HCT116 (cell line): ENCODE measurements around the gene CDH22. TPM values are rescaled to one million over a fixed set of nuclear protein-coding genes. Genes with fewer than 3 reads are reported as not detected.

Source experiments
- ATAC-seq: fragments of 200-7000 bp; cut with Tn5 transposase; 2 replicates; pipeline ENCODE4 v1.9.1; 2020; ENCODE audit warnings: mild to moderate bottlenecking, moderate library complexity
- BruUV-seq: library from RNA; stranded (reverse); fragments of 400-500 nt; replicated peaks from 2 replicates; lab custom pipeline; 2021; lab: Mats Ljungman, UMichigan
- CTCF ChIA-PET: fragments of 300-600 bp; sonication (Branson Sonifier 250); formaldehyde crosslinking; loops from one replicate; lab custom pipeline; 2021; ENCODE audit warnings: antibody characterized with exemption; lab: Charles Lee
- POLR2A ChIA-PET: fragments of 300-600, 350-600 bp; sonication (Branson Sonifier 250); formaldehyde crosslinking; loops from one replicate; lab custom pipeline; 2021; ENCODE audit warnings: antibody characterized with exemption; lab: Charles Lee
- RAD21 ChIA-PET, 2 experiments: fragments of 300-600 bp; sonication (Branson Sonifier 250); formaldehyde crosslinking; loops; one replicate each; lab custom pipeline; 2023; ENCODE audit warnings: low total read pairs in 2 of 2; ENCODE audit not compliant: uncharacterized antibody in 2 of 2, unreplicated experiment in 2 of 2, low non-redundant PET in 1 of 2; lab: Charles Lee
- DNase-seq: peaks from one replicate; pipeline ENCODE4 v3.0.0-alpha.2; 2010; ENCODE audit warnings: low read depth, low spot score
- H2AFZ ChIP-seq: fragments of 200-600 bp; shearing (Covaris generic), sonication (generic); 2 replicates; pipeline ENCODE4 v1.6.1; 2017; ENCODE audit warnings: low read depth, mixed run types, mixed read lengths, antibody characterized with exemption, low read length; ENCODE audit not compliant: poor library complexity, severe bottlenecking
- H3K27ac ChIP-seq: 2 replicates; pipeline ENCODE4 v1.5.1; 2012; ENCODE audit warnings: low read depth, low read length
- H3K27me3 ChIP-seq: fragments of 200-600 bp; sonication (generic); 2 replicates; pipeline ENCODE4 v1.6.1; 2016; ENCODE audit warnings: mixed run types, low read length, mixed read lengths; ENCODE audit not compliant: insufficient read depth
- H3K36me3 ChIP-seq, 2 experiments: fragments of 200-500 bp in 1 of 2; fragments of 200-600 bp in 1 of 2; sonication (Bioruptor generic) in 1 of 2; sonication (generic) in 1 of 2; 2 replicates each; pipeline versions ENCODE4 v1.5.1 to v1.6.1; 2014 to 2016; ENCODE audit warnings: low read length in 2 of 2, inconsistent platforms in 1 of 2, mixed read lengths in 1 of 2, mixed run types in 1 of 2; ENCODE audit not compliant: insufficient read depth in 2 of 2, control insufficient read depth in 1 of 2
- H3K4me1 ChIP-seq, 2 experiments: fragments of 200-600 bp in 1 of 2; sonication (generic) in 1 of 2; 2 replicates each; pipeline versions ENCODE4 v1.5.1 to v1.6.1; 2012 to 2017; ENCODE audit warnings: low read length in 2 of 2, inconsistent platforms in 1 of 2, mild to moderate bottlenecking in 1 of 2, mixed read lengths in 1 of 2, mixed run types in 1 of 2, moderate library complexity in 1 of 2; ENCODE audit not compliant: insufficient read depth in 2 of 2, control insufficient read depth in 1 of 2
- H3K4me2 ChIP-seq: fragments of 200-600 bp; sonication (generic); 2 replicates; pipeline ENCODE4 v1.6.1; 2017; ENCODE audit warnings: mixed run types, low read length, mixed read lengths
- H3K4me3 ChIP-seq, 2 experiments: fragments of 200-600 bp in 1 of 2; sonication (generic) in 1 of 2; replicated peaks in 1 of 2; 2 replicates each; pipeline ENCODE4 v1.5.1; 2011 to 2016; ENCODE audit warnings: low read length in 2 of 2, control low read depth in 1 of 2, low read depth in 1 of 2, mild to moderate bottlenecking in 1 of 2, mixed read lengths in 1 of 2, mixed run types in 1 of 2
- H3K79me2 ChIP-seq: fragments of 200-600 bp; sonication (generic); 2 replicates; pipeline ENCODE4 v1.6.1; 2017; ENCODE audit warnings: mild to moderate bottlenecking, mixed run types, low read length, moderate library complexity, mixed read lengths; ENCODE audit not compliant: insufficient read depth
- H3K9ac ChIP-seq: fragments of 200-600 bp; sonication (generic); 2 replicates; pipeline ENCODE4 v1.6.1; 2016; ENCODE audit warnings: low read length, mixed read lengths
- H3K9me2 ChIP-seq: fragments of 200-600 bp; sonication (generic), shearing (Covaris generic); 2 replicates; pipeline ENCODE4 v1.6.1; 2017; ENCODE audit warnings: mixed run types, mild to moderate bottlenecking, moderate library complexity; ENCODE audit not compliant: insufficient read depth
- H3K9me3 ChIP-seq, 2 experiments: fragments of 200-500 bp in 1 of 2; fragments of 200-600 bp in 1 of 2; sonication (Bioruptor generic) in 1 of 2; sonication (generic) in 1 of 2; 2 replicates each; pipeline ENCODE4 v1.6.1; 2014 to 2017; ENCODE audit warnings: low read length in 2 of 2, mixed read lengths in 2 of 2, inconsistent platforms in 1 of 2, low read depth in 1 of 2, mild to moderate bottlenecking in 1 of 2, mixed run types in 1 of 2, moderate library complexity in 1 of 2; ENCODE audit not compliant: control insufficient read depth in 1 of 2, insufficient read depth in 1 of 2
- H4K20me1 ChIP-seq: fragments of 200-600 bp; sonication (generic), shearing (Covaris generic); 2 replicates; pipeline ENCODE4 v1.6.1; 2017; ENCODE audit warnings: mixed run types, mild to moderate bottlenecking, moderate library complexity; ENCODE audit not compliant: insufficient read depth
- CBX3 ChIP-seq: IDR thresholded peaks from 2 replicates; pipeline ENCODE4 v1.6.1; 2012; ENCODE audit warnings: low read depth
- CEBPB ChIP-seq: IDR thresholded peaks from 2 replicates; pipeline ENCODE4 v1.6.1; 2012; ENCODE audit warnings: low read depth
- EGR1 ChIP-seq: IDR thresholded peaks from 2 replicates; pipeline ENCODE4 v1.6.1; 2012; ENCODE audit warnings: low read depth
- EZH2phosphoT487 ChIP-seq: fragments of 200-600 bp; IDR thresholded peaks from 2 replicates; pipeline ENCODE4 v1.6.1; 2018; ENCODE audit warnings: antibody characterized with exemption, borderline replicate concordance
- JUND ChIP-seq: IDR thresholded peaks from 2 replicates; pipeline ENCODE4 v1.6.1; 2012
- POLR2AphosphoS5 ChIP-seq: IDR thresholded peaks from 2 replicates; pipeline ENCODE4 v1.6.1; 2011; ENCODE audit warnings: mild to moderate bottlenecking, low read depth, low read length, moderate library complexity
- RAD21 ChIP-seq: IDR thresholded peaks from 2 replicates; pipeline ENCODE4 v1.6.1; 2012; ENCODE audit warnings: low read depth, mild to moderate bottlenecking
- SIN3A ChIP-seq: IDR thresholded peaks from 2 replicates; pipeline ENCODE4 v1.6.1; 2012; ENCODE audit warnings: low read depth
- SP1 ChIP-seq: IDR thresholded peaks from 2 replicates; pipeline ENCODE4 v1.6.1; 2012; ENCODE audit warnings: low read depth
- SRF ChIP-seq: IDR thresholded peaks from 2 replicates; pipeline ENCODE4 v1.6.1; 2012; ENCODE audit warnings: low read depth
- ZFX ChIP-seq: fragments of 450-650 bp; IDR thresholded peaks from 2 replicates; pipeline ENCODE4 v1.6.1; 2017
- ZNF274 ChIP-seq: fragments of 200-500 bp; sonication (Bioruptor generic); IDR thresholded peaks from 2 replicates; pipeline ENCODE4 v1.6.1; 2014; ENCODE audit warnings: mild to moderate bottlenecking, low read depth, low read length, inconsistent platforms
- intact Hi-C: fragments of 100-400 bp; cut with micrococcal nuclease; formaldehyde crosslinking; loops from 2 replicates; pipeline ENCODE4 v1.10.0; 2022
- total RNA-seq: library from RNA; stranded (reverse); gene quantifications from one replicate; pipeline ENCODE4 v1.2.1, GENCODE V29; 2021; ENCODE audit not compliant: unreplicated experiment
- TF ChIP-seq, protein P1 (sequence below), 3 experiments: fragments of 200-600 bp in 1 of 3; sonication (generic) in 1 of 3; IDR thresholded peaks in 2 of 3; conservative IDR thresholded peaks in 1 of 3; 2 replicates each; pipeline ENCODE4 v1.5.1; 2012 to 2017; ENCODE audit warnings: low read depth in 2 of 3, low read length in 2 of 3, antibody characterized with exemption in 1 of 3, borderline replicate concordance in 1 of 3, control low read depth in 1 of 3, mild to moderate bottlenecking in 1 of 3, mixed read lengths in 1 of 3, mixed run types in 1 of 3, moderate library complexity in 1 of 3; ENCODE audit not compliant: insufficient read depth in 1 of 3
- TF ChIP-seq, protein P2 (sequence below): IDR thresholded peaks from 2 replicates; pipeline ENCODE4 v1.6.1; 2012; ENCODE audit warnings: low read depth
- TF ChIP-seq, protein P3 (sequence below): IDR thresholded peaks from 2 replicates; pipeline ENCODE4 v1.6.1; 2012
- TF ChIP-seq, protein P4 (sequence below): IDR thresholded peaks from 2 replicates; pipeline ENCODE4 v1.6.1; 2011; ENCODE audit warnings: mild to moderate bottlenecking, low read length, moderate library complexity; ENCODE audit not compliant: insufficient replicate concordance; ENCODE audit errors: extremely low read depth

The CDH22 gene
- total RNA-seq, 1 experiment from 2014 or later = 1.8 TPM

DNA sequence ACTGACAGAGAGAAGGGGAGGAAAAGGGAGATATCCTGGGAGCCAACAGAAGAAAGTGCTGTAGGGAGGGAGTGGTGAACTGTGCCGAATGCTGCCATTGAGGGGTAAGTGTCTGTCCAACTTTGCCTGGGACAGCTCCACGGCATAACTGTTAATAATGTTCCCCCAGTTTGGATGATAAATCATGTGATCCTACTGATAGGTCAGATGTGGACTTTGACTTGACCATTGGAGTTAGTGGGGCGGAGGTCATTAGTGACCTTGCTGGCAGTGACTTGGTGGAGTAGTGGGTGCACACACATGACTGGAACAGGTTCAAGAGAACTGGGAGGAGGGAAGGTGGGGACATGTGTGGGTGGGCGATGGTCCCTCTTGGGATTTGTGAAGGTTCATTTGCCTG, 50.4 kb downstream of the CDH22 start:
- Histone ChIP-seq H3K4me2 (no peak overlapping the region), H3K9me2 (no peaks in the 10 kb centered on the region), H3K9ac (no peak overlapping the region), H3K9me3 (no peaks in the 10 kb centered on the region), H4K20me1 (no peaks in the 10 kb centered on the region), H2AFZ (no peak overlapping the region), H3K79me2 (no peaks in the 10 kb centered on the region), H3K4me1 (peaks cover 21 to 22% of the 10 kb centered on the region in 2 experiments), H3K36me3 (no peaks in the 10 kb centered on the region), H3K4me3 (no peak overlapping the region), H3K27me3 (no peaks in the 10 kb centered on the region), H3K27ac (no peak overlapping the region)
- CTCF ChIA-PET = no interaction called here
- TF ChIP-seq, protein P1, sequence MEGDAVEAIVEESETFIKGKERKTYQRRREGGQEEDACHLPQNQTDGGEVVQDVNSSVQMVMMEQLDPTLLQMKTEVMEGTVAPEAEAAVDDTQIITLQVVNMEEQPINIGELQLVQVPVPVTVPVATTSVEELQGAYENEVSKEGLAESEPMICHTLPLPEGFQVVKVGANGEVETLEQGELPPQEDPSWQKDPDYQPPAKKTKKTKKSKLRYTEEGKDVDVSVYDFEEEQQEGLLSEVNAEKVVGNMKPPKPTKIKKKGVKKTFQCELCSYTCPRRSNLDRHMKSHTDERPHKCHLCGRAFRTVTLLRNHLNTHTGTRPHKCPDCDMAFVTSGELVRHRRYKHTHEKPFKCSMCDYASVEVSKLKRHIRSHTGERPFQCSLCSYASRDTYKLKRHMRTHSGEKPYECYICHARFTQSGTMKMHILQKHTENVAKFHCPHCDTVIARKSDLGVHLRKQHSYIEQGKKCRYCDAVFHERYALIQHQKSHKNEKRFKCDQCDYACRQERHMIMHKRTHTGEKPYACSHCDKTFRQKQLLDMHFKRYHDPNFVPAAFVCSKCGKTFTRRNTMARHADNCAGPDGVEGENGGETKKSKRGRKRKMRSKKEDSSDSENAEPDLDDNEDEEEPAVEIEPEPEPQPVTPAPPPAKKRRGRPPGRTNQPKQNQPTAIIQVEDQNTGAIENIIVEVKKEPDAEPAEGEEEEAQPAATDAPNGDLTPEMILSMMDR (IDR thresholded peaks at IDR 0.05 in 2 of 3, conservative IDR thresholded peaks at IDR 0.05 in 1 of 3; ENCODE audit: borderline replicate concordance in 1 of 3, insufficient read depth in 1 of 3, low read depth in 2 of 3, low read length in 2 of 3) = no peak
- TF ChIP-seq POLR2AphosphoS5 (no peak), JUND (no peak), ZFX (no peak), SIN3A (no peak), EZH2phosphoT487 (no peak), SRF (no peak), EGR1 (no peak), SP1 (no peak), ZNF274 (no peak), RAD21 (no peak), CEBPB (no peak), CBX3 (no peak)
- TF ChIP-seq, protein P2, sequence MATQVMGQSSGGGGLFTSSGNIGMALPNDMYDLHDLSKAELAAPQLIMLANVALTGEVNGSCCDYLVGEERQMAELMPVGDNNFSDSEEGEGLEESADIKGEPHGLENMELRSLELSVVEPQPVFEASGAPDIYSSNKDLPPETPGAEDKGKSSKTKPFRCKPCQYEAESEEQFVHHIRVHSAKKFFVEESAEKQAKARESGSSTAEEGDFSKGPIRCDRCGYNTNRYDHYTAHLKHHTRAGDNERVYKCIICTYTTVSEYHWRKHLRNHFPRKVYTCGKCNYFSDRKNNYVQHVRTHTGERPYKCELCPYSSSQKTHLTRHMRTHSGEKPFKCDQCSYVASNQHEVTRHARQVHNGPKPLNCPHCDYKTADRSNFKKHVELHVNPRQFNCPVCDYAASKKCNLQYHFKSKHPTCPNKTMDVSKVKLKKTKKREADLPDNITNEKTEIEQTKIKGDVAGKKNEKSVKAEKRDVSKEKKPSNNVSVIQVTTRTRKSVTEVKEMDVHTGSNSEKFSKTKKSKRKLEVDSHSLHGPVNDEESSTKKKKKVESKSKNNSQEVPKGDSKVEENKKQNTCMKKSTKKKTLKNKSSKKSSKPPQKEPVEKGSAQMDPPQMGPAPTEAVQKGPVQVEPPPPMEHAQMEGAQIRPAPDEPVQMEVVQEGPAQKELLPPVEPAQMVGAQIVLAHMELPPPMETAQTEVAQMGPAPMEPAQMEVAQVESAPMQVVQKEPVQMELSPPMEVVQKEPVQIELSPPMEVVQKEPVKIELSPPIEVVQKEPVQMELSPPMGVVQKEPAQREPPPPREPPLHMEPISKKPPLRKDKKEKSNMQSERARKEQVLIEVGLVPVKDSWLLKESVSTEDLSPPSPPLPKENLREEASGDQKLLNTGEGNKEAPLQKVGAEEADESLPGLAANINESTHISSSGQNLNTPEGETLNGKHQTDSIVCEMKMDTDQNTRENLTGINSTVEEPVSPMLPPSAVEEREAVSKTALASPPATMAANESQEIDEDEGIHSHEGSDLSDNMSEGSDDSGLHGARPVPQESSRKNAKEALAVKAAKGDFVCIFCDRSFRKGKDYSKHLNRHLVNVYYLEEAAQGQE = no peak
- TF ChIP-seq, protein P3, sequence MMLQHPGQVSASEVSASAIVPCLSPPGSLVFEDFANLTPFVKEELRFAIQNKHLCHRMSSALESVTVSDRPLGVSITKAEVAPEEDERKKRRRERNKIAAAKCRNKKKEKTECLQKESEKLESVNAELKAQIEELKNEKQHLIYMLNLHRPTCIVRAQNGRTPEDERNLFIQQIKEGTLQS = no peak
- TF ChIP-seq, protein P4, sequence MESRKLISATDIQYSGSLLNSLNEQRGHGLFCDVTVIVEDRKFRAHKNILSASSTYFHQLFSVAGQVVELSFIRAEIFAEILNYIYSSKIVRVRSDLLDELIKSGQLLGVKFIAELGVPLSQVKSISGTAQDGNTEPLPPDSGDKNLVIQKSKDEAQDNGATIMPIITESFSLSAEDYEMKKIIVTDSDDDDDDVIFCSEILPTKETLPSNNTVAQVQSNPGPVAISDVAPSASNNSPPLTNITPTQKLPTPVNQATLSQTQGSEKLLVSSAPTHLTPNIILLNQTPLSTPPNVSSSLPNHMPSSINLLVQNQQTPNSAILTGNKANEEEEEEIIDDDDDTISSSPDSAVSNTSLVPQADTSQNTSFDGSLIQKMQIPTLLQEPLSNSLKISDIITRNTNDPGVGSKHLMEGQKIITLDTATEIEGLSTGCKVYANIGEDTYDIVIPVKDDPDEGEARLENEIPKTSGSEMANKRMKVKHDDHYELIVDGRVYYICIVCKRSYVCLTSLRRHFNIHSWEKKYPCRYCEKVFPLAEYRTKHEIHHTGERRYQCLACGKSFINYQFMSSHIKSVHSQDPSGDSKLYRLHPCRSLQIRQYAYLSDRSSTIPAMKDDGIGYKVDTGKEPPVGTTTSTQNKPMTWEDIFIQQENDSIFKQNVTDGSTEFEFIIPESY = no peak
- ATAC-seq (no peak), DNase-seq (no peak)
- BruUV-seq = no TSS peak
- RAD21 ChIA-PET = no interaction called here
- intact Hi-C loops = no loop called here
- POLR2A ChIA-PET = no interaction called here
